OCI-LY7 (cell line): ENCODE data around the gene LAMA3. TPM values are rescaled to one million over a fixed set of nuclear protein-coding genes. Genes with fewer than 3 reads are reported as not detected.

ENCODE experiments used
- BruUV-seq: library from RNA; stranded (reverse); fragments of 400-500 nt; replicated peaks from 2 replicates; lab custom pipeline; 2021; lab: Mats Ljungman, UMichigan
- CTCF ChIA-PET: fragments of 300-600 bp; sonication (Branson Sonifier 250); formaldehyde crosslinking; loops from one replicate; lab custom pipeline; 2022; ENCODE audit warnings: antibody characterized with exemption; ENCODE audit not compliant: unreplicated experiment; lab: Charles Lee
- POLR2A ChIA-PET: fragments of 300-600 bp; sonication (Branson Sonifier 250); formaldehyde crosslinking; loops from one replicate; lab custom pipeline; 2022; ENCODE audit warnings: antibody characterized with exemption; lab: Charles Lee
- DNase-seq: peaks from one replicate; pipeline ENCODE4 v3.0.0-alpha.2; 2015; ENCODE audit warnings: low spot score
- H2AFZ ChIP-seq: fragments of 200-600 bp; sonication (generic), shearing (Covaris generic); 2 replicates; pipeline ENCODE4 v1.6.1; 2014; ENCODE audit warnings: mild to moderate bottlenecking, antibody characterized with exemption, low read length, moderate library complexity
- H3K27ac ChIP-seq: fragments of 200-600 bp; sonication (generic); 2 replicates; pipeline ENCODE4 v1.5.1; 2014; ENCODE audit warnings: mixed run types, low read depth, mild to moderate bottlenecking, moderate library complexity, low read length, inconsistent platforms; ENCODE audit not compliant: poor library complexity, severe bottlenecking
- H3K36me3 ChIP-seq: fragments of 200-600 bp; sonication (generic); 2 replicates; pipeline ENCODE4 v1.6.1; 2014; ENCODE audit warnings: mild to moderate bottlenecking, antibody characterized with exemption, low read length, moderate library complexity, mixed read lengths; ENCODE audit not compliant: insufficient read depth
- H3K4me1 ChIP-seq: fragments of 200-600 bp; sonication (generic); 2 replicates; pipeline ENCODE4 v1.5.1; 2014; ENCODE audit warnings: mild to moderate bottlenecking, low read length; ENCODE audit not compliant: insufficient read depth, poor library complexity, severe bottlenecking
- H3K4me2 ChIP-seq: fragments of 200-600 bp; sonication (generic); 2 replicates; pipeline ENCODE4 v1.6.1; 2014; ENCODE audit warnings: mild to moderate bottlenecking, low read length
- H3K4me3 ChIP-seq: fragments of 200-600 bp; sonication (generic); 2 replicates; pipeline ENCODE4 v1.5.1; 2014; ENCODE audit warnings: mild to moderate bottlenecking, low read depth, low read length; ENCODE audit not compliant: poor library complexity, severe bottlenecking
- H3K79me2 ChIP-seq: fragments of 200-600 bp; sonication (generic); 2 replicates; pipeline ENCODE4 v1.6.1; 2016; ENCODE audit warnings: low read depth, mild to moderate bottlenecking, low read length, moderate library complexity, mixed read lengths; ENCODE audit not compliant: insufficient read depth
- H3K9me2 ChIP-seq: fragments of 200-600 bp; sonication (generic); 2 replicates; pipeline ENCODE4 v1.6.1; 2016; ENCODE audit warnings: mild to moderate bottlenecking, low read length, mixed read lengths; ENCODE audit not compliant: insufficient read depth
- H3K9me3 ChIP-seq: fragments of 200-600 bp; sonication (generic); 2 replicates; pipeline ENCODE4 v1.6.1; 2014; ENCODE audit warnings: mild to moderate bottlenecking, mixed run types, low read length, mixed read lengths
- H4K20me1 ChIP-seq: fragments of 200-600 bp; sonication (generic); 2 replicates; pipeline ENCODE4 v1.6.1; 2014; ENCODE audit warnings: mild to moderate bottlenecking, antibody characterized with exemption, low read length, moderate library complexity, mixed read lengths; ENCODE audit not compliant: insufficient read depth
- EZH2phosphoT487 ChIP-seq: fragments of 200-600 bp; sonication (generic); IDR thresholded peaks from 2 replicates; pipeline ENCODE4 v1.6.1; 2018; ENCODE audit warnings: low read depth, borderline replicate concordance, mild to moderate bottlenecking, mixed run types, antibody characterized with exemption, low read length, moderate library complexity, mixed read lengths
- intact Hi-C: fragments of 100-400 bp; cut with micrococcal nuclease; formaldehyde crosslinking; loops from one replicate; pipeline ENCODE4 v1.10.0; 2022; ENCODE audit not compliant: unreplicated experiment
- total RNA-seq, 2 experiments: library from RNA; depleted of rRNA in 1 of 2; stranded (reverse); fragments of >200 nt in 1 of 2; shearing (Covaris generic) in 1 of 2; gene quantifications; 2 replicates each; pipeline ENCODE4 v1.2.3, GENCODE V29; 2014 to 2022
- TF ChIP-seq, protein P1 (sequence below): fragments of 200-600 bp; sonication (generic); conservative IDR thresholded peaks from 2 replicates; pipeline ENCODE4 v1.5.1; 2014; ENCODE audit warnings: mild to moderate bottlenecking, antibody characterized with exemption, low read length, moderate library complexity, mixed read lengths

LAMA3 gene
- total RNA-seq, 2 experiments from 2014 or later, result 0.16 to 1.6 TPM

DNA sequence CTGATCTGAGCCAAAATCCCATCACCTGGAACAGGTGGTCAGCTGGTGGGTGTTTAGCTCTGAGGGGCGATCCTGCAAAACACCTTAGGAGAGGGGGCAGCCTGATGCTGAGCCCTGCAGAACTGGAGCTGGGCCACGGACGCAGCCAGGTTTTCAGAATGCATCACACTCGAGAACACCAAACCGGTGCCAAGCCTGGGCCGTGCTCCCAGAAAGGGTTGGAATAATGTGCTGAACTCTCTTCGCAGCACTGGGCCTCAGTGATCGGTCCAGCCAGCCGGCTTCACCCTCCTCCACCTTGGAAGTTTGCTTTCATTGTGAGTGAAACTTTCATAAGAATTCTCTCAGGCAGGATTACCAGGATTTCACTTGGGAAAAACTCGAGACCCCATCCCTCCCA lies 268.8 kb downstream of the LAMA3 start:
- Histone ChIP-seq H3K4me3 (no peak overlapping the region), H3K4me1 (no peaks in the 10 kb centered on the region), H3K79me2 (no peaks in the 10 kb centered on the region), H3K9me2 (no peaks in the 10 kb centered on the region), H3K36me3 (no peaks in the 10 kb centered on the region), H4K20me1 (no peaks in the 10 kb centered on the region), H3K27ac (no peak overlapping the region), H2AFZ (no peak overlapping the region), H3K9me3 (no peaks in the 10 kb centered on the region), H3K4me2 (no peak overlapping the region)
- CTCF ChIA-PET, result no interaction called here
- DNase-seq, result no peak
- BruUV-seq, result no TSS peak
- TF ChIP-seq, protein P1, sequence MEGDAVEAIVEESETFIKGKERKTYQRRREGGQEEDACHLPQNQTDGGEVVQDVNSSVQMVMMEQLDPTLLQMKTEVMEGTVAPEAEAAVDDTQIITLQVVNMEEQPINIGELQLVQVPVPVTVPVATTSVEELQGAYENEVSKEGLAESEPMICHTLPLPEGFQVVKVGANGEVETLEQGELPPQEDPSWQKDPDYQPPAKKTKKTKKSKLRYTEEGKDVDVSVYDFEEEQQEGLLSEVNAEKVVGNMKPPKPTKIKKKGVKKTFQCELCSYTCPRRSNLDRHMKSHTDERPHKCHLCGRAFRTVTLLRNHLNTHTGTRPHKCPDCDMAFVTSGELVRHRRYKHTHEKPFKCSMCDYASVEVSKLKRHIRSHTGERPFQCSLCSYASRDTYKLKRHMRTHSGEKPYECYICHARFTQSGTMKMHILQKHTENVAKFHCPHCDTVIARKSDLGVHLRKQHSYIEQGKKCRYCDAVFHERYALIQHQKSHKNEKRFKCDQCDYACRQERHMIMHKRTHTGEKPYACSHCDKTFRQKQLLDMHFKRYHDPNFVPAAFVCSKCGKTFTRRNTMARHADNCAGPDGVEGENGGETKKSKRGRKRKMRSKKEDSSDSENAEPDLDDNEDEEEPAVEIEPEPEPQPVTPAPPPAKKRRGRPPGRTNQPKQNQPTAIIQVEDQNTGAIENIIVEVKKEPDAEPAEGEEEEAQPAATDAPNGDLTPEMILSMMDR, result no peak
- TF ChIP-seq EZH2phosphoT487, result no peak
- POLR2A ChIA-PET, result no interaction called here
- intact Hi-C loops, result no loop called here

GRCh38 chr18:23963443-23964165 lies 274.4 kb downstream of the LAMA3 start:
- H3K27ac ChIP-seq, result no peak overlapping the region

More at GRCh38 chr18:23963443-23964165, 274.4 kb downstream of the LAMA3 start:
- CTCF ChIA-PET, result no interaction called here
- no peaks in the 10 kb centered on the region for H3K36me3 ChIP-seq
- TF ChIP-seq EZH2phosphoT487, result no peak
- TF ChIP-seq, protein P1, result no peak
- no peak overlapping the region for H3K4me2 ChIP-seq
- H3K4me1 ChIP-seq, result peaks cover 14% of the 10 kb centered on the region
- no peak overlapping the region for H3K4me3 ChIP-seq
- H3K9me3 ChIP-seq, result no peaks in the 10 kb centered on the region
- peak; percentile 18 for DNase-seq
- H3K9me2 ChIP-seq, result no peaks in the 10 kb centered on the region
- no peaks in the 10 kb centered on the region for H3K79me2 ChIP-seq
- POLR2A ChIA-PET, result no interaction called here
- no TSS peak for BruUV-seq
- peak overlapping the region; percentile 68; the same call in 1 of the 2 replicates for H2AFZ ChIP-seq
- H4K20me1 ChIP-seq, result no peaks in the 10 kb centered on the region
- intact Hi-C loops, result no loop called here
